OCI-LY3 (cell line): ENCODE measurements around the gene UGT3A1.

Experiments used
- CTCF ChIP-seq: fragments of 200-600, 300-600 bp; sonication (generic); IDR thresholded peaks from 2 replicates; pipeline ENCODE4 v1.5.1; 2014; ENCODE audit warnings: antibody characterized with exemption, low read length, low read depth
- EZH2phosphoT487 ChIP-seq: fragments of 200-600 bp; shearing (Covaris generic); IDR thresholded peaks from 2 replicates; pipeline ENCODE4 v1.6.1; 2018; ENCODE audit warnings: antibody characterized with exemption, mixed run types, low read depth

- no peak for TF ChIP-seq CTCF
- TF ChIP-seq EZH2phosphoT487, result no peak
Measured at GRCh38 chr5:35924950-35925722, 66.1 kb downstream of the UGT3A1 start.
